GM12875 (cell line): ENCODE measurements around the gene UBLCP1.

Experiments
- H3K4me3 ChIP-seq: one replicate; pipeline ENCODE4 v1.5.1; 2011; ENCODE audit warnings: low read depth, low read length, control low read depth
- TF ChIP-seq, protein P1 (sequence below): IDR thresholded peaks from 2 replicates; pipeline ENCODE4 v1.5.1; 2011; ENCODE audit warnings: low read depth, mild to moderate bottlenecking, control low read depth, inconsistent platforms, low read length, moderate library complexity, borderline replicate concordance; ENCODE audit not compliant: insufficient read depth

The UBLCP1 gene

GRCh38 chr5:159262859-159263568, at the start of gene UBLCP1:
UBLCP1 (plus strand) TSS chr5:159263290; CDS start chr5:159268916, 5,626 bp downstream.
- peak within 1 kb of the TSS; percentile 96 for H3K4me3 ChIP-seq
- TF ChIP-seq, protein P1, sequence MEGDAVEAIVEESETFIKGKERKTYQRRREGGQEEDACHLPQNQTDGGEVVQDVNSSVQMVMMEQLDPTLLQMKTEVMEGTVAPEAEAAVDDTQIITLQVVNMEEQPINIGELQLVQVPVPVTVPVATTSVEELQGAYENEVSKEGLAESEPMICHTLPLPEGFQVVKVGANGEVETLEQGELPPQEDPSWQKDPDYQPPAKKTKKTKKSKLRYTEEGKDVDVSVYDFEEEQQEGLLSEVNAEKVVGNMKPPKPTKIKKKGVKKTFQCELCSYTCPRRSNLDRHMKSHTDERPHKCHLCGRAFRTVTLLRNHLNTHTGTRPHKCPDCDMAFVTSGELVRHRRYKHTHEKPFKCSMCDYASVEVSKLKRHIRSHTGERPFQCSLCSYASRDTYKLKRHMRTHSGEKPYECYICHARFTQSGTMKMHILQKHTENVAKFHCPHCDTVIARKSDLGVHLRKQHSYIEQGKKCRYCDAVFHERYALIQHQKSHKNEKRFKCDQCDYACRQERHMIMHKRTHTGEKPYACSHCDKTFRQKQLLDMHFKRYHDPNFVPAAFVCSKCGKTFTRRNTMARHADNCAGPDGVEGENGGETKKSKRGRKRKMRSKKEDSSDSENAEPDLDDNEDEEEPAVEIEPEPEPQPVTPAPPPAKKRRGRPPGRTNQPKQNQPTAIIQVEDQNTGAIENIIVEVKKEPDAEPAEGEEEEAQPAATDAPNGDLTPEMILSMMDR = no peak

DNA sequence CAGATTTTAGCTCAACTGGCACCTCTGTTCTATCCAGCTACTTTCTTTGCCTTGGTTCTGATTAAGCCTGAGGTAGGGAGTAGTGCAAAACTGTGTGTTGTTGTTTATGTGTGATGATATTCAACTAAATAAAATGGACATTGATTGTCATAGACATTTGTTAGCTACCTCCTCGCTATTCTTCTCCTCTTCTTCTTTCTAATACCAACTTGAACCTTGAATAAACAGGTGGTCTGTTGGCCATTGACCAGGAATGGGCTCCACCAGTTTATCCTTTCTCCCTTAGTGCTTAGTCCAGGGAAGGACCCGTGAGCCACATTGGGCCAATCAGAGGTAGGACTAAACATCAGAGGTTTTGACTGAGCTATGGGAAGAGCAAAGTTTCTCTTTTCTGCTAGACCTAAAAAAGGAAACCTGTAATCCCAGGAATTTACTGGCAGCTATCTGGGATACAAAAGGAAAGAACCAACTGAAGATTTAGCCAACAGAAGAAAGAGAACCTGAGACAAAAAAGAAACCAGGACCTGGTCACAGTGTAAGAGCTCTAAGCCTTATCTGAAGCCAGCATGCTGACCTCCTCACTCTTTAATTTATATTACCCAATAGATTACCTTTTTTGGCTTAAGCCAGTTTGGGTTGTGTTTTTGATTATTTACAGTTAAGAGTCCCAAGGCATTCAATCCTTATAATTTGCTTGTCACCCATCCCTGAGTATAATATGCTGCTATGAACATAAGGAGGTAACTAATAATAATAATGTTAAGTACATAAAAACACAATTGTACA, 48.4 kb upstream of the UBLCP1 start:
- TF ChIP-seq, protein P1 = no peak
- H3K4me3 ChIP-seq = no peak overlapping the region

DNA sequence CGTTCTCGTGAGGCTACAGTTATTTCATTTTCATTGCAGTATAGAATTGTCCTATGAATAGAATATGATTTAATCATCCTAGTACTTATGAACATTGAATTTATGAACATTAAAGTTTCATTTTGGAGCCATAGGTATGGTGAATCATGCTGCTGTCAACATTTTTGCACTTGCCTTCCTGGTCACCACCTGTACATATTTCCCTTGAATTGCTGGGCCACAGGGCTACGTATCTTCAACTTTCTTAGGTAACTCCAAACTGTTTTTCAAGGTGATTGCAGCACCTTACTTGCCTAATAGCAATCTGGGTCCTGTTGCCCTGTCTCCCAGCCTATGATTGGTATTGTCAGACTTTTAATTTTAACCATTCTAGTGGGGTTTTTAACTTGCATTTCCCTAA, 47.2 kb upstream of the UBLCP1 start:
- H3K4me3 ChIP-seq = no peak overlapping the region
- TF ChIP-seq, protein P1 = no peak

GRCh38 chr5:159216454-159216853, 46.6 kb upstream of the UBLCP1 start:
- H3K4me3 ChIP-seq = no peak overlapping the region

DNA sequence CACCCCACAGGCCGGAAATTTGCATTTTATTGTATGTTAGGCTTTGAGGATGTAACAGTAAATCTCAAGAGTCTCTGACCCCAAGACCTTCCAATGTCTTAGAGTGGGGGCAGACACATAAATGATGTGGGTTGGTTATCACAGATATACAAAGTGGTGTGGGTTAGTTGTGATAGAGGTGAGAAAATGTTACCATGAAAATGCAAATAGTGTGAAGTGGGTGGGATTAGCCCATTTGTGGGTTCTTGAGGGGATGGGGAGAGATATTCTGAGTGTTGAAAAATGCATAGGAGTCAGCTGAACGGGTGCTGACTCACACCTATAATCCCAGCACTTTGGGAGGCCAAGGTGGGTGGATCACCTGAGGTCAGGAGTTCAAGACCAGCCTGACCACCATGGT, 45.9 kb upstream of the UBLCP1 start:
- TF ChIP-seq, protein P1 = no peak
- no peak overlapping the region for H3K4me3 ChIP-seq

More at GRCh38 chr5:159216454-159216853, 46.6 kb upstream of the UBLCP1 start:
- TF ChIP-seq, protein P1 = no peak

- no peak overlapping the region for H3K4me3 ChIP-seq
- TF ChIP-seq, protein P1 = no peak
Observed at GRCh38 chr5:159218595-159219023, 44.5 kb upstream of the UBLCP1 start.
